ENCODE data around the gene DHX32.

DHX32 gene

GRCh38 chr10:125823663-125824251 lies 57.3 kb downstream of the DHX32 start:
- no peaks in the 10 kb centered on the region for H3K27me3 ChIP-seq (ENCODE audit: insufficient read depth, poor library complexity, severe bottlenecking)
- ATAC-seq (ENCODE audit: low read depth) (peak; percentile 3; the same call in 1 of the 3 replicates), DNase-seq (ENCODE audit: low spot score) (no peak)
- peaks cover 47% of the 10 kb centered on the region for H3K36me3 ChIP-seq (ENCODE audit: low read depth)
- H3K27ac ChIP-seq (ENCODE audit: poor library complexity, severe bottlenecking): peak overlapping the region; percentile 39
- peaks cover 9% of the 10 kb centered on the region for H3K4me1 ChIP-seq (ENCODE audit: insufficient read depth, poor library complexity, severe bottlenecking)
- H3K9me3 ChIP-seq (ENCODE audit: severe bottlenecking): no peaks in the 10 kb centered on the region
- peak overlapping the region; percentile 91 for H3K4me3 ChIP-seq (ENCODE audit: severe bottlenecking)
- TF ChIP-seq, protein P1, sequence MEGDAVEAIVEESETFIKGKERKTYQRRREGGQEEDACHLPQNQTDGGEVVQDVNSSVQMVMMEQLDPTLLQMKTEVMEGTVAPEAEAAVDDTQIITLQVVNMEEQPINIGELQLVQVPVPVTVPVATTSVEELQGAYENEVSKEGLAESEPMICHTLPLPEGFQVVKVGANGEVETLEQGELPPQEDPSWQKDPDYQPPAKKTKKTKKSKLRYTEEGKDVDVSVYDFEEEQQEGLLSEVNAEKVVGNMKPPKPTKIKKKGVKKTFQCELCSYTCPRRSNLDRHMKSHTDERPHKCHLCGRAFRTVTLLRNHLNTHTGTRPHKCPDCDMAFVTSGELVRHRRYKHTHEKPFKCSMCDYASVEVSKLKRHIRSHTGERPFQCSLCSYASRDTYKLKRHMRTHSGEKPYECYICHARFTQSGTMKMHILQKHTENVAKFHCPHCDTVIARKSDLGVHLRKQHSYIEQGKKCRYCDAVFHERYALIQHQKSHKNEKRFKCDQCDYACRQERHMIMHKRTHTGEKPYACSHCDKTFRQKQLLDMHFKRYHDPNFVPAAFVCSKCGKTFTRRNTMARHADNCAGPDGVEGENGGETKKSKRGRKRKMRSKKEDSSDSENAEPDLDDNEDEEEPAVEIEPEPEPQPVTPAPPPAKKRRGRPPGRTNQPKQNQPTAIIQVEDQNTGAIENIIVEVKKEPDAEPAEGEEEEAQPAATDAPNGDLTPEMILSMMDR (IDR thresholded peaks at IDR 0.05; ENCODE audit: poor library complexity, severe bottlenecking): no peak

GRCh38 chr10:125822878-125823662 lies 58.0 kb downstream of the DHX32 start, which contains the start of the genes BCCIP and UROS:
Gene BCCIP, plus strand, starts transcription at chr10:125823546. Its CDS starts 12 bp downstream, at chr10:125823558.
Gene UROS, minus strand, starts transcription at chr10:125823258. Its CDS starts 6,759 bp downstream, at chr10:125816499.
- no peaks in the 10 kb centered on the region for H3K9me3 ChIP-seq (ENCODE audit: severe bottlenecking)
- no peaks in the 10 kb centered on the region for H3K27me3 ChIP-seq (ENCODE audit: insufficient read depth, poor library complexity, severe bottlenecking)
- TF ChIP-seq, protein P1 (IDR thresholded peaks at IDR 0.05; ENCODE audit: poor library complexity, severe bottlenecking): no peak
- peak within 1 kb of the TSS; percentile 91 for H3K4me3 ChIP-seq (ENCODE audit: severe bottlenecking)
- H3K4me1 ChIP-seq (ENCODE audit: insufficient read depth, poor library complexity, severe bottlenecking): peaks cover 9% of the 10 kb centered on the region
- ATAC-seq (ENCODE audit: low read depth): peak; percentile 77
- H3K27ac ChIP-seq (ENCODE audit: poor library complexity, severe bottlenecking): peak within 1 kb of the TSS; percentile 39
- peak; percentile 93 for DNase-seq (ENCODE audit: low spot score)
- H3K36me3 ChIP-seq (ENCODE audit: low read depth): peaks cover 40% of the 10 kb centered on the region

DNA sequence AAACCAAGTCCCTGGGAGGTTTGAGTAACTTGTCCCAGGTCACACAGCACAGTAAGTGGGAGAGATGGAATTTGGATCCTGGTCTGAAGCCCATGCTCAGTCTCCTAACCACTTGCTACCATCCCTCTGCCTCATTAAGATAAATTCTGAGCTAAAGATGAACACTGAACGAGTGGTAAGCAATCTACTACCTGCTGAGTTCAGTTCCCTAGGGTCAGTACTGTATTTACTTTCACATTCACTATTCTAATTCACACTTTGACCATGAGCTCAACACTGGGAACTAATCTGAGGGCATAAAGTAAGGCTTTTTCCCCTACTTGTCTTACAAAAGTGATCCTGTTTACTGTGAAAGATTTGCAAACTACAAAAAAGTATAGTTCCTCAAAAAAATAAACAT lies 60.4 kb downstream of the DHX32 start:
- Histone ChIP-seq H3K9me3 (ENCODE audit: severe bottlenecking) (no peaks in the 10 kb centered on the region), H3K4me1 (ENCODE audit: insufficient read depth, poor library complexity, severe bottlenecking) (peaks cover 9% of the 10 kb centered on the region), H3K27ac (ENCODE audit: poor library complexity, severe bottlenecking) (no peak overlapping the region), H3K36me3 (ENCODE audit: low read depth) (peaks cover 18% of the 10 kb centered on the region), H3K4me3 (ENCODE audit: severe bottlenecking) (no peak overlapping the region), H3K27me3 (ENCODE audit: insufficient read depth, poor library complexity, severe bottlenecking) (no peaks in the 10 kb centered on the region)
- TF ChIP-seq, protein P1 (IDR thresholded peaks at IDR 0.05; ENCODE audit: poor library complexity, severe bottlenecking): no peak
- ATAC-seq (ENCODE audit: low read depth) (no peak), DNase-seq (ENCODE audit: low spot score) (no peak)

DNA sequence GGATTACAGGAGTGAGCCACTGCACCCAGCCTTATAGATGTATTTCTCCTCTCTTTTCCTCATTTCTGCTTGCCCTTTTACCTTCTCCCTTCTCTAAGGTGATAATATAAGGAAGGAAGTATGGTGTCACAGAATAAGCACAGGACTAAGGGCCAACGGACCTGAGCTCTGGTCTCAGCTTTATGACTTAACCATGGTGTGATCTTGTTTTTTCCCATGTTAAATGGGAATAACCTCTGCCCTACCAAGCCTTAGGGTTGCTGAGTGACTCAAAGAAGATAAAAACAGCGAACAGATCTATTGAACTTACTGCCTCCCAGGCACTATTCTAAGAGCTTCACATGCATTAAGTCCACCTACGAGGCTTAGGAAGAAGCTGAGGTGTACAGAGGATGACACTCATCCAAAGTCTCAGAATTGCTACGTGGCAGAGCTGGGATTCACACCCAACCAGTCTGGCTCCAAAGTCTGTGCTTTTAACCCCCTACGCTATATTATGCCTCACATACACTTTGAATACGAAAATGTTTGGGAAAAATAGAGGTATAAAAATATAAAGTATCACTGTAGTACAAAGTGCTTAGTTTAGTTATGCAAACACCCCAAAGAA lies 63.6 kb downstream of the DHX32 start:
- Histone ChIP-seq H3K36me3 (ENCODE audit: low read depth) (peaks cover 28% of the 10 kb centered on the region), H3K27ac (ENCODE audit: poor library complexity, severe bottlenecking) (no peak overlapping the region), H3K4me3 (ENCODE audit: severe bottlenecking) (no peak overlapping the region), H3K9me3 (ENCODE audit: severe bottlenecking) (no peaks in the 10 kb centered on the region), H3K4me1 (ENCODE audit: insufficient read depth, poor library complexity, severe bottlenecking) (no peaks in the 10 kb centered on the region), H3K27me3 (ENCODE audit: insufficient read depth, poor library complexity, severe bottlenecking) (no peaks in the 10 kb centered on the region)
- TF ChIP-seq, protein P1 (IDR thresholded peaks at IDR 0.05; ENCODE audit: poor library complexity, severe bottlenecking): no peak
- no peak for DNase-seq (ENCODE audit: low spot score)
- ATAC-seq (ENCODE audit: low read depth): no peak

Data from RWPE2 (cell line).